ENCODE measurements around the gene TMEM258.

Gene TMEM258

GRCh38 chr11:61752117-61752924 is 40.1 kb downstream of the TMEM258 start, which contains the start of gene MYRF:
Gene MYRF (plus strand): TSS chr11:61752636. CDS start chr11:61752745, 109 bp downstream.
- peak; percentile 28 for DNase-seq (ENCODE audit: low read depth)
- H3K4me3 ChIP-seq (ENCODE audit: low read length), result no peak within 1 kb of the TSS
- TF ChIP-seq, protein P1, sequence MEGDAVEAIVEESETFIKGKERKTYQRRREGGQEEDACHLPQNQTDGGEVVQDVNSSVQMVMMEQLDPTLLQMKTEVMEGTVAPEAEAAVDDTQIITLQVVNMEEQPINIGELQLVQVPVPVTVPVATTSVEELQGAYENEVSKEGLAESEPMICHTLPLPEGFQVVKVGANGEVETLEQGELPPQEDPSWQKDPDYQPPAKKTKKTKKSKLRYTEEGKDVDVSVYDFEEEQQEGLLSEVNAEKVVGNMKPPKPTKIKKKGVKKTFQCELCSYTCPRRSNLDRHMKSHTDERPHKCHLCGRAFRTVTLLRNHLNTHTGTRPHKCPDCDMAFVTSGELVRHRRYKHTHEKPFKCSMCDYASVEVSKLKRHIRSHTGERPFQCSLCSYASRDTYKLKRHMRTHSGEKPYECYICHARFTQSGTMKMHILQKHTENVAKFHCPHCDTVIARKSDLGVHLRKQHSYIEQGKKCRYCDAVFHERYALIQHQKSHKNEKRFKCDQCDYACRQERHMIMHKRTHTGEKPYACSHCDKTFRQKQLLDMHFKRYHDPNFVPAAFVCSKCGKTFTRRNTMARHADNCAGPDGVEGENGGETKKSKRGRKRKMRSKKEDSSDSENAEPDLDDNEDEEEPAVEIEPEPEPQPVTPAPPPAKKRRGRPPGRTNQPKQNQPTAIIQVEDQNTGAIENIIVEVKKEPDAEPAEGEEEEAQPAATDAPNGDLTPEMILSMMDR (IDR thresholded peaks at IDR 0.05; ENCODE audit: insufficient read depth, low read depth, low read length, missing control alignments), result peak; percentile 29

- no peak for DNase-seq (ENCODE audit: low read depth)
- TF ChIP-seq, protein P1 (IDR thresholded peaks at IDR 0.05; ENCODE audit: insufficient read depth, low read depth, low read length, missing control alignments), result no peak
- H3K4me3 ChIP-seq (ENCODE audit: low read length), result no peak overlapping the region
Observed at GRCh38 chr11:61751384-61751783, 41.0 kb downstream of the TMEM258 start.

DNA sequence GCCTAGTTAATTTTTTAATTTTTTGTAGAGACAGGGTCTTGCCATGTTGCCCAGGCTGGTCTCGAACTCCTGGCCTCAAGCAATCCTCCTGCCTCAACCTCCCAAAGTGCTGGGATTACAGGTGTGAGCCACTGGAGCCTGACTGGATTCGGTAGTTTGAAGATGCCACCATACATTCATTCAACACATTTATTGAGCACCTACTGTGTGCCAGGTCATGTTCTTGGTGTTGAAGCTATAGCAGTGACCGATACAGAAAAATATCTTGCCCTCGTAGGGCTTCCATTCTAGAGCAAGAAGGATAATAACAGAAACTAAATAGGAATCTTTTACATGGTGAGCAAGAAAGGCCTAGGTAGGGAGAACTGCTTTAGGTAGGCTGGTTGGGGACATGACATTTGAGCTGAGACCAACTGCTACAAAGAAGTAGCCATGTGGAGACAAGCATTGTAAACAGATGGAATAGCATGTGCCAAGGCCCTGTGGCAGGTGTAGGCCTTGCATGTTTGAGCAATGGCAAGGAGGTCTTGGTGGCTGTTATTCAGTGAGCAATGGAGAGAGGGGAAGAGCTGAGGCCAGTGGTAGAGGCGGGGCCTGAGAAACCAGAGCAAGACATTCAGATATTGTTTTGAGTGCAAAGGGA is 41.6 kb downstream of the TMEM258 start:
- TF ChIP-seq, protein P1 (IDR thresholded peaks at IDR 0.05; ENCODE audit: insufficient read depth, low read depth, low read length, missing control alignments), result no peak
- DNase-seq (ENCODE audit: low read depth), result no peak
- H3K4me3 ChIP-seq (ENCODE audit: low read length), result no peak overlapping the region

- no peak overlapping the region for H3K4me3 ChIP-seq (ENCODE audit: low read length)
- TF ChIP-seq, protein P1 (IDR thresholded peaks at IDR 0.05; ENCODE audit: insufficient read depth, low read depth, low read length, missing control alignments), result no peak
- DNase-seq (ENCODE audit: low read depth), result no peak
Observed at GRCh38 chr11:61749591-61750217, 42.7 kb downstream of the TMEM258 start.

GRCh38 chr11:61747967-61748285 is 44.5 kb downstream of the TMEM258 start:
- TF ChIP-seq, protein P1 (IDR thresholded peaks at IDR 0.05; ENCODE audit: insufficient read depth, low read depth, low read length, missing control alignments), result no peak
- DNase-seq (ENCODE audit: low read depth), result no peak
- H3K4me3 ChIP-seq (ENCODE audit: low read length), result no peak overlapping the region

GRCh38 chr11:61747192-61747966 is 45.0 kb downstream of the TMEM258 start:
- peak; percentile 66 for DNase-seq (ENCODE audit: low read depth)
- TF ChIP-seq, protein P1 (IDR thresholded peaks at IDR 0.05; ENCODE audit: insufficient read depth, low read depth, low read length, missing control alignments), result peak; percentile 77
- H3K4me3 ChIP-seq (ENCODE audit: low read length), result no peak overlapping the region
